Measurements from ENCODE around the gene SLC2A4RG. TPM values are rescaled to one million over a fixed set of nuclear protein-coding genes. Genes with fewer than 3 reads are reported as not detected.
A peak's percentile ranks its signal among the peaks of the same experiment; 100 is the strongest.

SLC2A4RG gene
- total and polyA plus RNA-seq, 2 of the 13 experiments (the other 11 are each of a cell fraction or from before 2014, with no cell fraction given), result 91.4 to 95.9 TPM

DNA sequence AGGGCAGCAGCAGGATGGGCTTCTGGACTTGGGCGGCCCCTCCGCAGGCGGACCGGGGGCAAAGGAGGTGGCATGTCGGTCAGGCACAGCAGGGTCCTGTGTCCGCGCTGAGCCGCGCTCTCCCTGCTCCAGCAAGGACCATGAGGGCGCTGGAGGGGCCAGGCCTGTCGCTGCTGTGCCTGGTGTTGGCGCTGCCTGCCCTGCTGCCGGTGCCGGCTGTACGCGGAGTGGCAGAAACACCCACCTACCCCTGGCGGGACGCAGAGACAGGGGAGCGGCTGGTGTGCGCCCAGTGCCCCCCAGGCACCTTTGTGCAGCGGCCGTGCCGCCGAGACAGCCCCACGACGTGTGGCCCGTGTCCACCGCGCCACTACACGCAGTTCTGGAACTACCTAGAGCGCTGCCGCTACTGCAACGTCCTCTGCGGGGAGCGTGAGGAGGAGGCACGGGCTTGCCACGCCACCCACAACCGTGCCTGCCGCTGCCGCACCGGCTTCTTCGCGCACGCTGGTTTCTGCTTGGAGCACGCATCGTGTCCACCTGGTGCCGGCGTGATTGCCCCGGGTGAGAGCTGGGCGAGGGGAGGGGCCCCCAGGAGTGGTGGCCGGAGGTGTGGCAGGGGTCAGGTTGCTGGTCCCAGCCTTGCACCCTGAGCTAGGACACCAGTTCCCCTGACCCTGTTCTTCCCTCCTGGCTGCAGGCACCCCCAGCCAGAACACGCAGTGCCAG is 42.8 kb upstream of the SLC2A4RG start, which contains the start of gene TNFRSF6B (continued):
- TF ChIP-seq KLF6 (CRISPR knock-in tag; IDR thresholded peaks at IDR 0.05), result no peak
- TF ChIP-seq, protein P1, sequence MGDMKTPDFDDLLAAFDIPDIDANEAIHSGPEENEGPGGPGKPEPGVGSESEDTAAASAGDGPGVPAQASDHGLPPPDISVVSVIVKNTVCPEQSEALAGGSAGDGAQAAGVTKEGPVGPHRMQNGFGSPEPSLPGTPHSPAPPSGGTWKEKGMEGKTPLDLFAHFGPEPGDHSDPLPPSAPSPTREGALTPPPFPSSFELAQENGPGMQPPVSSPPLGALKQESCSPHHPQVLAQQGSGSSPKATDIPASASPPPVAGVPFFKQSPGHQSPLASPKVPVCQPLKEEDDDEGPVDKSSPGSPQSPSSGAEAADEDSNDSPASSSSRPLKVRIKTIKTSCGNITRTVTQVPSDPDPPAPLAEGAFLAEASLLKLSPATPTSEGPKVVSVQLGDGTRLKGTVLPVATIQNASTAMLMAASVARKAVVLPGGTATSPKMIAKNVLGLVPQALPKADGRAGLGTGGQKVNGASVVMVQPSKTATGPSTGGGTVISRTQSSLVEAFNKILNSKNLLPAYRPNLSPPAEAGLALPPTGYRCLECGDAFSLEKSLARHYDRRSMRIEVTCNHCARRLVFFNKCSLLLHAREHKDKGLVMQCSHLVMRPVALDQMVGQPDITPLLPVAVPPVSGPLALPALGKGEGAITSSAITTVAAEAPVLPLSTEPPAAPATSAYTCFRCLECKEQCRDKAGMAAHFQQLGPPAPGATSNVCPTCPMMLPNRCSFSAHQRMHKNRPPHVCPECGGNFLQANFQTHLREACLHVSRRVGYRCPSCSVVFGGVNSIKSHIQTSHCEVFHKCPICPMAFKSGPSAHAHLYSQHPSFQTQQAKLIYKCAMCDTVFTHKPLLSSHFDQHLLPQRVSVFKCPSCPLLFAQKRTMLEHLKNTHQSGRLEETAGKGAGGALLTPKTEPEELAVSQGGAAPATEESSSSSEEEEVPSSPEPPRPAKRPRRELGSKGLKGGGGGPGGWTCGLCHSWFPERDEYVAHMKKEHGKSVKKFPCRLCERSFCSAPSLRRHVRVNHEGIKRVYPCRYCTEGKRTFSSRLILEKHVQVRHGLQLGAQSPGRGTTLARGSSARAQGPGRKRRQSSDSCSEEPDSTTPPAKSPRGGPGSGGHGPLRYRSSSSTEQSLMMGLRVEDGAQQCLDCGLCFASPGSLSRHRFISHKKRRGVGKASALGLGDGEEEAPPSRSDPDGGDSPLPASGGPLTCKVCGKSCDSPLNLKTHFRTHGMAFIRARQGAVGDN (CRISPR knock-in tag; IDR thresholded peaks at IDR 0.05), result peak; percentile 80
- TF ChIP-seq DMAP1 (CRISPR knock-in tag; IDR thresholded peaks at IDR 0.05), result no peak
- TF ChIP-seq ZBTB7A (CRISPR knock-in tag; IDR thresholded peaks at IDR 0.05), result peak; percentile 15; the same call in 1 of the 2 replicates
- peak; percentile 47 for TF ChIP-seq TBX2 (CRISPR knock-in tag; IDR thresholded peaks at IDR 0.05; ENCODE audit: borderline replicate concordance)
- TF ChIP-seq, protein P2, sequence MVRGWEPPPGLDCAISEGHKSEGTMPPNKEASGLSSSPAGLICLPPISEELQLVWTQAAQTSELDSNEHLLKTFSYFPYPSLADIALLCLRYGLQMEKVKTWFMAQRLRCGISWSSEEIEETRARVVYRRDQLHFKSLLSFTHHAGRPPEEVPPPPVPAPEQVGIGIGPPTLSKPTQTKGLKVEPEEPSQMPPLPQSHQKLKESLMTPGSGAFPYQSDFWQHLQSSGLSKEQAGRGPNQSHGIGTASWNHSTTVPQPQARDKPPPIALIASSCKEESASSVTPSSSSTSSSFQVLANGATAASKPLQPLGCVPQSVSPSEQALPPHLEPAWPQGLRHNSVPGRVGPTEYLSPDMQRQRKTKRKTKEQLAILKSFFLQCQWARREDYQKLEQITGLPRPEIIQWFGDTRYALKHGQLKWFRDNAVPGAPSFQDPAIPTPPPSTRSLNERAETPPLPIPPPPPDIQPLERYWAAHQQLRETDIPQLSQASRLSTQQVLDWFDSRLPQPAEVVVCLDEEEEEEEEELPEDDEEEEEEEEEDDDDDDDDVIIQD (CRISPR knock-in tag; IDR thresholded peaks at IDR 0.05; ENCODE audit: low read depth), result no peak
- peak; percentile 6 for TF ChIP-seq CBX1 (IDR thresholded peaks at IDR 0.05; ENCODE audit: low read depth)
- TF ChIP-seq, protein P3, sequence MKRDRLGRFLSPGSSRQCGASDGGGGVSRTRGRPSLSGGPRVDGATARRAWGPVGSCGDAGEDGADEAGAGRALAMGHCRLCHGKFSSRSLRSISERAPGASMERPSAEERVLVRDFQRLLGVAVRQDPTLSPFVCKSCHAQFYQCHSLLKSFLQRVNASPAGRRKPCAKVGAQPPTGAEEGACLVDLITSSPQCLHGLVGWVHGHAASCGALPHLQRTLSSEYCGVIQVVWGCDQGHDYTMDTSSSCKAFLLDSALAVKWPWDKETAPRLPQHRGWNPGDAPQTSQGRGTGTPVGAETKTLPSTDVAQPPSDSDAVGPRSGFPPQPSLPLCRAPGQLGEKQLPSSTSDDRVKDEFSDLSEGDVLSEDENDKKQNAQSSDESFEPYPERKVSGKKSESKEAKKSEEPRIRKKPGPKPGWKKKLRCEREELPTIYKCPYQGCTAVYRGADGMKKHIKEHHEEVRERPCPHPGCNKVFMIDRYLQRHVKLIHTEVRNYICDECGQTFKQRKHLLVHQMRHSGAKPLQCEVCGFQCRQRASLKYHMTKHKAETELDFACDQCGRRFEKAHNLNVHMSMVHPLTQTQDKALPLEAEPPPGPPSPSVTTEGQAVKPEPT (CRISPR knock-in tag; IDR thresholded peaks at IDR 0.05; ENCODE audit: low read depth), result no peak; the same call in 1 of the 2 replicates
- no peak for TF ChIP-seq STAG1 (CRISPR knock-in tag; IDR thresholded peaks at IDR 0.05)
- TF ChIP-seq SP1 (IDR thresholded peaks at IDR 0.05), result no peak
- TF ChIP-seq SP1 (CRISPR knock-in tag; IDR thresholded peaks at IDR 0.05), result peak; percentile 42
- 0 out of 2 replicates have a peak, but pooled peaks have one; percentile 51 for TF ChIP-seq RARA (CRISPR knock-in tag; IDR thresholded peaks at IDR 0.05)
- TF ChIP-seq ZNF335 (CRISPR knock-in tag; IDR thresholded peaks at IDR 0.05), result no peak
- TF ChIP-seq ZBTB3 (CRISPR knock-in tag; IDR thresholded peaks at IDR 0.05; ENCODE audit: borderline replicate concordance, low read depth), result no peak
- no peak; the same call in 1 of the 2 replicates for TF ChIP-seq ZSCAN9 (CRISPR knock-in tag; IDR thresholded peaks at IDR 0.05; ENCODE audit: borderline replicate concordance)
- TF ChIP-seq, protein P4, sequence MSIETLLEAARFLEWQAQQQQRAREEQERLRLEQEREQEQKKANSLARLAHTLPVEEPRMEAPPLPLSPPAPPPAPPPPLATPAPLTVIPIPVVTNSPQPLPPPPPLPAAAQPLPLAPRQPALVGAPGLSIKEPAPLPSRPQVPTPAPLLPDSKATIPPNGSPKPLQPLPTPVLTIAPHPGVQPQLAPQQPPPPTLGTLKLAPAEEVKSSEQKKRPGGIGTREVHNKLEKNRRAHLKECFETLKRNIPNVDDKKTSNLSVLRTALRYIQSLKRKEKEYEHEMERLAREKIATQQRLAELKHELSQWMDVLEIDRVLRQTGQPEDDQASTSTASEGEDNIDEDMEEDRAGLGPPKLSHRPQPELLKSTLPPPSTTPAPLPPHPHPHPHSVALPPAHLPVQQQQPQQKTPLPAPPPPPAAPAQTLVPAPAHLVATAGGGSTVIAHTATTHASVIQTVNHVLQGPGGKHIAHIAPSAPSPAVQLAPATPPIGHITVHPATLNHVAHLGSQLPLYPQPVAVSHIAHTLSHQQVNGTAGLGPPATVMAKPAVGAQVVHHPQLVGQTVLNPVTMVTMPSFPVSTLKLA (IDR thresholded peaks at IDR 0.05), result no peak
- TF ChIP-seq ZNF746 (CRISPR knock-in tag; IDR thresholded peaks at IDR 0.05), result no peak
- no peak for TF ChIP-seq NFIB (CRISPR knock-in tag; IDR thresholded peaks at IDR 0.05; ENCODE audit: borderline replicate concordance)
- TF ChIP-seq ZNF441 (CRISPR knock-in tag; IDR thresholded peaks at IDR 0.05; ENCODE audit: borderline replicate concordance), result no peak
- TF ChIP-seq ZNF670 (CRISPR knock-in tag; IDR thresholded peaks at IDR 0.05; ENCODE audit: borderline replicate concordance), result no peak
- 0 out of 2 replicates have a peak, but pooled peaks have one; percentile 1 for TF ChIP-seq ZNF761 (CRISPR knock-in tag; conservative IDR thresholded peaks at IDR 0.05)

Data from HepG2 (cell line).